ENCODE results near the gene RAB4A.
"Not testable (repeated sequence)": the region's sequence is repeated elsewhere in the genome, so short reads cannot be mapped to it uniquely, and the experiment has no call there.

The RAB4A gene

GRCh38 chr1:229296541-229296941 lies 25.6 kb downstream of the RAB4A start:
- no peak for DNase-seq (ENCODE audit: low read depth in 2 of 3, low spot score in 1 of 3)

GRCh38 chr1:229297746-229298145 lies 26.8 kb downstream of the RAB4A start:
- DNase-seq (ENCODE audit: low read depth in 2 of 3, low spot score in 1 of 3), result no peak

GRCh38 chr1:229298420-229298819 lies 27.5 kb downstream of the RAB4A start:
- DNase-seq (ENCODE audit: low read depth in 2 of 3, low spot score in 1 of 3), result no peak

GRCh38 chr1:229298887-229299503 lies 28.1 kb downstream of the RAB4A start:
- no peak for DNase-seq (ENCODE audit: low read depth in 2 of 3, low spot score in 1 of 3)

DNA sequence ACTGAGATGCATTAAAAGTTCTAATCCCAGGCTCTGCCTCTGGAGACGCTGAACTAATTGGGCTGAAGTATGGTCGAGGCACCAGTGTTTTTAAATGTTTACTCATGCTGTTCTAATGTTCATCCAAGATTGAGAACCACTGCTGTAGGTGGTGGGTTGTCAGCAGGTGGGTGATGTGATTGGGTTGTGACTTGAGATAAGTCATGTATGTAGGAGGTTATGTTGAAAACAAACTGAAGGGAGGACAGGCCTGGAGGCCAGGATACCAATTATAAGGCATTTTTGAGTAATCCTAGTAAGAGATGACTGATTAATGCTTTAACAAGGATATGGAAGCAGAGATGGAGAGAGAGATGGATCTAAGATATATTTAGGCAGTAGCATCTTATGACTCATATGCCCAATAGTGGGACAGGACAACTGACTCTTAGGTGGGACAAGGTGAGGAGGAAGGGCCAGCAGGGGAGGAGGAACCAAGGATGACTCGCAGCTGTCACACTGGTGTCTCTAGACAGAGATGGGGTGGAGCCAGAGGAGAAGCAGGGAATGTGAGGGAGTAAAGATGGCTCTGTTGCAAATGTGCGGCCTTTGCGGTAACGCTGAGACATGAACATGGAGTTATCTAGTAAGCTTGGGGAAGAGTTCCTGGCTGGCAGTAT lies 29.3 kb downstream of the RAB4A start:
- no peak for DNase-seq (ENCODE audit: low read depth in 2 of 3, low spot score in 1 of 3)

GRCh38 chr1:229302740-229303139 lies 31.8 kb downstream of the RAB4A start:
- DNase-seq (ENCODE audit: low read depth in 2 of 3, low spot score in 1 of 3), result no peak

DNA sequence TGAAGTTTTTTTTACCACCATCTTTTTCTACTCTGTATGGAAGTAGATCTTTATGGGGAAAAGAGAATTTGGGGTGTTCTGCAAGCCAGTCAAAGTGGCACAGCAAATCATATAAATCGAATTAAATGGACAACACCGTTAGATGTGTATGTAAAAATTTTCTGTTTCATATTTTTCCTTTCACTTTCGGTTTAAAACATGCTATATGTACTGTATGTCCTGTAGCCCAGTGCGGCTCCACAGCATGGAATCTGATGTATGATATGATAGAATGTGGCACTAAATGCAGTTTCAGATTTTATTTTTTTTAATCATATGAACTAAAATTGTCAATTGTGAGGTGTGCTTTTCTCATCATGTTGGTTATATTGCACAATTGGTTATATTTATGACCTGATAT lies 32.9 kb downstream of the RAB4A start:
- DNase-seq (ENCODE audit: low read depth in 2 of 3, low spot score in 1 of 3), result no peak

- DNase-seq (ENCODE audit: low read depth in 2 of 3, low spot score in 1 of 3), result no peak
Observed at GRCh38 chr1:229305392-229305791, 34.5 kb downstream of the RAB4A start.

GRCh38 chr1:229309074-229309473 lies 38.2 kb downstream of the RAB4A start:
- no peak for DNase-seq (ENCODE audit: low read depth in 2 of 3, low spot score in 1 of 3)

DNA sequence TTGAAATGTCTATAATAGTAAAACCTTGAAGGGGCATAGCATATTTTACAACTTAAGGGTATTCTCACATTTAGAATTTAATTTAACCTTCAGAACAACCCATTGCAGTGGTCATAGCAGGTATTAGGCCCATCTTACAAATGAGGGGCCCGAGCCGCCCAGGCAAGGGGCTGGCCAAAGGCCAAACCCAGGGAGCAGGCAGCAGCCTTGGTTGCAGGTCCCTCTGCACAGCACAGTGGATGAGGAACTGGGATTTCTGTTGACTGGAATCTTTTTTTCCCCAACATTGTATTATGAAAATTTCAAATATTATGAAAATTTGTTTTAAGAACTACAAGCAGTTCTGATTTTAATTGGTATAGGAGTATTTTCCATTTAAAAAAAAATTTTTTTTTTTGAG lies 38.8 kb downstream of the RAB4A start:
- no peak for DNase-seq (ENCODE audit: low read depth in 2 of 3, low spot score in 1 of 3)

GRCh38 chr1:229310833-229311232 lies 39.9 kb downstream of the RAB4A start:
- no peak for DNase-seq (ENCODE audit: low read depth in 2 of 3, low spot score in 1 of 3)

GRCh38 chr1:229316166-229316565 lies 45.3 kb downstream of the RAB4A start:
- DNase-seq (ENCODE audit: low read depth in 2 of 3, low spot score in 1 of 3), result no peak

DNA sequence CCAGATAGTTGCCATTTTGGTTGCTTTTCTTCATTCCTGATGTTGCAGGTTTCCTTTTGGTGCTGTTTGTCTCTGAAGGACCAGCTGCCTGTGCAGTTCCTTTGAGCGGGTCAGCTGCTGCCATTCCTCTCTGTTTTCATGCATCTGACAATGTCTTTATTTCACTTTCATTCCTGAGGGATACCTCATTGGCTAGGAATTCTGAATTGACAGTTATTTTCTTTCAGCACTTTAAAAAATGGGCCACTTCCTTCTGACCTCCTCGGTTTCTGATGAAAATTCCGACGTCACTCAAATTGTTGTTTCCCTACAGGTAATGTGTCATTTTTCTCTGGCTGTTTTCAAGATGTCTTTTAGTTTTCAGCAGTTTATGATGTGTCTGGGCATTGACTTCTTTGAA lies 47.1 kb downstream of the RAB4A start:
- no peak for DNase-seq (ENCODE audit: low read depth in 2 of 3, low spot score in 1 of 3)

GRCh38 chr1:229319487-229319886 lies 48.6 kb downstream of the RAB4A start:
- DNase-seq (ENCODE audit: low read depth in 2 of 3, low spot score in 1 of 3), result no peak

DNA sequence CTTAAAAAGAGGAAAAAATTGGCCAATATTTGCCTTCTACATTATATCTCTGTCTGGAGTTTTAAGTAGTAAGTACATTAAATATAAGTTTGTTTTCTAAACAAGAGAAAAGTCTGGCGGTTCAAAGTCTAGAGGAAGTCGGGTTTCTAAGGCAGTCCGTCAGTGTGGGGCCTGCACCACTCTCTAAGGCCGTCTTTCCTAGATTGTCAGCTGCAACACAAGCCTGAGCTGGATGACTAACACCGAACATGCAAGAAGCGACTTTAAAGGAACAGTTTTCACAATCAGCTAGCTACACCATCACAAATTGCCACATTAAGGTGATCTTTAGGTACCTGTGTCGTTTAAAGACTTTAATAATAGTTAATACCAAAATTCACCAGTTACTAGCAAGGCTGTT lies 52.3 kb downstream of the RAB4A start:
- no peak for DNase-seq (ENCODE audit: low read depth in 2 of 3, low spot score in 1 of 3)

DNA sequence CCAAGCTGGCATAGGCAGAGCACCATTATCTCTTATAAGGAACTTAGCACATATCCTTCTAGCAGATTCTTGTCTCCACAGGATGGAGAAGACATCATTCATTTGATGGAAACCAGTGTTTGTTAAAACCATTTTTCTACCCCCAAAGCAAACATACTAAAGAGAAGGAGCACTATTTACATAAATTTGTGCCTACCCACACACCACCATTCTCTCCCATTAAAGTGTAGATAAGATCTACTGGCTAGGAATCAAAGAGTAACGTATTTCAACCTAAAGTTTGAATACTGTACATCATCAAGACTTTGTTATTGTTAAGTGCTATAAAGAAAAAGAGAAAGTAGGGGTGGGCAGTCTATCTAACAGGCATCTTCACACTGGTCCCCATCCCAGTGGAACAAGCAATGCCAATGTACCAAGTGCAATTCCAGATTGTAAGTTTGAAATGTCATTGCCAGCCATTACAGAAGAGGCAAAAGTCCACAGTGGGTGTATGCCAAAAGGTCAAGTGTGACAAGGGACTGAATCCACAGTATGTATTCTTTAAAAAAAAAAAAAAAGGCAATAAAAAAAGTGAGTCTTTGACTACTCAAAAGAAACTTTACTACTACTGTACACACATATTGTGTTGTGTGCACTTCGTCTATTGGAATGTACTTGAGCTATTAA lies 53.1 kb downstream of the RAB4A start:
- DNase-seq (ENCODE audit: low read depth in 2 of 3, low spot score in 1 of 3), result no peak

GRCh38 chr1:229325401-229325800 lies 54.5 kb downstream of the RAB4A start:
- no peak for DNase-seq (ENCODE audit: low read depth in 2 of 3, low spot score in 1 of 3)

DNA sequence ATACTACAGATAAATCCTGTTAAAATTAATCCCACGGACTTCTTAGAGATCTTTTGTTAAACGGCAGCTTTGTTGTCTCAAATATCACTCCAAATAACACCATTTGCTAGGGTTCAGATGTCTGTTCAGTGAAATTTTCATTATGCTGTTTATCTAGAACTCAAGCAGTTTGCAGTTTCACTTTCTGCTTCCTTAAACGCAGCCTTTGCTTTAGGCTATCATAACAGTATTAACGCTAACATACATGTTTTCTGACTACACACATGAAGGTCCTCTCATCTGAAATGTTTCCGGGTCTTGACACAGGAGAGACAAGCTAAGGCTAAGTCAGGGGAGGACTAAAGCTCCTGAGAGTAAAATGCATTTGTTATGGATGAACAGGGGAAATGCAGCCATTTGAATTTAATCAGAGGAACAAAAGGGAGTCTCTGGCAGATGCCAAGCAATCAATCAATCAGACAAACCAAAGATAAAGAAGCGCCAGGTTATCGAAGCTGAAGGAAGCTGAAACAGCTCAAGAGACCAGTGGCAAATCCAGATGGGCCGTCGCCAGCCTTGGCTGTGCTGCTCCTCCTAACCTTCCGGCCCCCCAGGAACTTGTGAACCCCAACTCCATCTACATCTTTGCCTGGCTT lies 55.1 kb downstream of the RAB4A start:
- DNase-seq (ENCODE audit: low read depth in 2 of 3, low spot score in 1 of 3), result no peak

DNA sequence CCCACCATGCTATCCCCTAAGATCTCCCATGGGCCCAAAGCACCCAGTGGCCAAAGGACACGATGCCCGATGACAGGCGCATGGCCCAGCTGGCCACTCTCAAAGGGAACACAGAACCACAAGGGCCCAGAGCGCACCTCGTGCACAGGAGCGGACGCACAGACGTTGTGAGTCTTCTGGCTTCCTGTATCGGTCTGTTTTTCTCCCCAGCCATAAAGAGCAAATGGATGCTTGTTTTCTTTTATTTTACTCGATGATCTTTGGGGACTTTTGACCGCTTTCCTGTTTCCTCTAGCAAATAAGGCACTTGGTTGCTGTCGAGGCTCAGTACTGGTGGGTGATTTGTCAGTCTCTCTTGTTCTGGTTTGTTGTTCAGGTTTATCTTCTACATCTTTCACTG lies 55.7 kb downstream of the RAB4A start:
- no peak for DNase-seq (ENCODE audit: low read depth in 2 of 3, low spot score in 1 of 3)

- DNase-seq (ENCODE audit: low read depth in 2 of 3, low spot score in 1 of 3), result not testable (repeated sequence)
Observed at GRCh38 chr1:229327765-229328164, 56.9 kb downstream of the RAB4A start.

- no peak for DNase-seq (ENCODE audit: low read depth in 2 of 3, low spot score in 1 of 3)
Observed at GRCh38 chr1:229328598-229329362, 57.9 kb downstream of the RAB4A start.
